Measurements from ENCODE around the gene RTEL1.

Gene RTEL1

GRCh38 chr20:63740627-63741353 is 82.7 kb downstream of the RTEL1 start (continued):
- TF ChIP-seq, protein P1, sequence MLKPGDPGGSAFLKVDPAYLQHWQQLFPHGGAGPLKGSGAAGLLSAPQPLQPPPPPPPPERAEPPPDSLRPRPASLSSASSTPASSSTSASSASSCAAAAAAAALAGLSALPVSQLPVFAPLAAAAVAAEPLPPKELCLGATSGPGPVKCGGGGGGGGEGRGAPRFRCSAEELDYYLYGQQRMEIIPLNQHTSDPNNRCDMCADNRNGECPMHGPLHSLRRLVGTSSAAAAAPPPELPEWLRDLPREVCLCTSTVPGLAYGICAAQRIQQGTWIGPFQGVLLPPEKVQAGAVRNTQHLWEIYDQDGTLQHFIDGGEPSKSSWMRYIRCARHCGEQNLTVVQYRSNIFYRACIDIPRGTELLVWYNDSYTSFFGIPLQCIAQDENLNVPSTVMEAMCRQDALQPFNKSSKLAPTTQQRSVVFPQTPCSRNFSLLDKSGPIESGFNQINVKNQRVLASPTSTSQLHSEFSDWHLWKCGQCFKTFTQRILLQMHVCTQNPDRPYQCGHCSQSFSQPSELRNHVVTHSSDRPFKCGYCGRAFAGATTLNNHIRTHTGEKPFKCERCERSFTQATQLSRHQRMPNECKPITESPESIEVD (tag by site-specific recombination; IDR thresholded peaks at IDR 0.05), result no peak
- no peak for TF ChIP-seq ZNF555 (tag by site-specific recombination; conservative IDR thresholded peaks at IDR 0.05)
- TF ChIP-seq ZNF621 (tag by site-specific recombination; IDR thresholded peaks at IDR 0.05), result no peak
- TF ChIP-seq ZSCAN16 (tag by site-specific recombination; IDR thresholded peaks at IDR 0.05), result no peak
- TF ChIP-seq, protein P2, sequence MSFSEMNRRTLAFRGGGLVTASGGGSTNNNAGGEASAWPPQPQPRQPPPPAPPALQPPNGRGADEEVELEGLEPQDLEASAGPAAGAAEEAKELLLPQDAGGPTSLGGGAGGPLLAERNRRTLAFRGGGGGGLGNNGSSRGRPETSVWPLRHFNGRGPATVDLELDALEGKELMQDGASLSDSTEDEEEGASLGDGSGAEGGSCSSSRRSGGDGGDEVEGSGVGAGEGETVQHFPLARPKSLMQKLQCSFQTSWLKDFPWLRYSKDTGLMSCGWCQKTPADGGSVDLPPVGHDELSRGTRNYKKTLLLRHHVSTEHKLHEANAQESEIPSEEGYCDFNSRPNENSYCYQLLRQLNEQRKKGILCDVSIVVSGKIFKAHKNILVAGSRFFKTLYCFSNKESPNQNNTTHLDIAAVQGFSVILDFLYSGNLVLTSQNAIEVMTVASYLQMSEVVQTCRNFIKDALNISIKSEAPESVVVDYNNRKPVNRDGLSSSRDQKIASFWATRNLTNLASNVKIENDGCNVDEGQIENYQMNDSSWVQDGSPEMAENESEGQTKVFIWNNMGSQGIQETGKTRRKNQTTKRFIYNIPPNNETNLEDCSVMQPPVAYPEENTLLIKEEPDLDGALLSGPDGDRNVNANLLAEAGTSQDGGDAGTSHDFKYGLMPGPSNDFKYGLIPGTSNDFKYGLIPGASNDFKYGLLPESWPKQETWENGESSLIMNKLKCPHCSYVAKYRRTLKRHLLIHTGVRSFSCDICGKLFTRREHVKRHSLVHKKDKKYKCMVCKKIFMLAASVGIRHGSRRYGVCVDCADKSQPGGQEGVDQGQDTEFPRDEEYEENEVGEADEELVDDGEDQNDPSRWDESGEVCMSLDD (tag by site-specific recombination; IDR thresholded peaks at IDR 0.05), result peak; percentile 83
- TF ChIP-seq ZNF169 (tag by site-specific recombination; IDR thresholded peaks at IDR 0.05), result no peak
- TF ChIP-seq ZBTB48 (tag by site-specific recombination; IDR thresholded peaks at IDR 0.05), result 0 out of 2 replicates have a peak, but pooled peaks have one; percentile 15
- no peak for TF ChIP-seq ZNF214 (tag by site-specific recombination; IDR thresholded peaks at IDR 0.05; ENCODE audit: borderline replicate concordance)
- no peak; the same call in 1 of the 2 replicates for TF ChIP-seq ZNF394 (tag by site-specific recombination; IDR thresholded peaks at IDR 0.05; ENCODE audit: borderline replicate concordance)
- TF ChIP-seq ZNF133 (tag by site-specific recombination; IDR thresholded peaks at IDR 0.05), result no peak
- no peak for TF ChIP-seq ZNF529 (tag by site-specific recombination; IDR thresholded peaks at IDR 0.05; ENCODE audit: insufficient replicate concordance)
- no peak for TF ChIP-seq ZSCAN5A (tag by site-specific recombination; IDR thresholded peaks at IDR 0.05)
- TF ChIP-seq, protein P3, sequence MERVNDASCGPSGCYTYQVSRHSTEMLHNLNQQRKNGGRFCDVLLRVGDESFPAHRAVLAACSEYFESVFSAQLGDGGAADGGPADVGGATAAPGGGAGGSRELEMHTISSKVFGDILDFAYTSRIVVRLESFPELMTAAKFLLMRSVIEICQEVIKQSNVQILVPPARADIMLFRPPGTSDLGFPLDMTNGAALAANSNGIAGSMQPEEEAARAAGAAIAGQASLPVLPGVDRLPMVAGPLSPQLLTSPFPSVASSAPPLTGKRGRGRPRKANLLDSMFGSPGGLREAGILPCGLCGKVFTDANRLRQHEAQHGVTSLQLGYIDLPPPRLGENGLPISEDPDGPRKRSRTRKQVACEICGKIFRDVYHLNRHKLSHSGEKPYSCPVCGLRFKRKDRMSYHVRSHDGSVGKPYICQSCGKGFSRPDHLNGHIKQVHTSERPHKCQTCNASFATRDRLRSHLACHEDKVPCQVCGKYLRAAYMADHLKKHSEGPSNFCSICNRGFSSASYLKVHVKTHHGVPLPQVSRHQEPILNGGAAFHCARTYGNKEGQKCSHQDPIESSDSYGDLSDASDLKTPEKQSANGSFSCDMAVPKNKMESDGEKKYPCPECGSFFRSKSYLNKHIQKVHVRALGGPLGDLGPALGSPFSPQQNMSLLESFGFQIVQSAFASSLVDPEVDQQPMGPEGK (tag by site-specific recombination; IDR thresholded peaks at IDR 0.05), result peak; percentile 83
- no peak for TF ChIP-seq ZNF654 (tag by site-specific recombination; IDR thresholded peaks at IDR 0.05; ENCODE audit: low read depth)
- TF ChIP-seq, protein P4, sequence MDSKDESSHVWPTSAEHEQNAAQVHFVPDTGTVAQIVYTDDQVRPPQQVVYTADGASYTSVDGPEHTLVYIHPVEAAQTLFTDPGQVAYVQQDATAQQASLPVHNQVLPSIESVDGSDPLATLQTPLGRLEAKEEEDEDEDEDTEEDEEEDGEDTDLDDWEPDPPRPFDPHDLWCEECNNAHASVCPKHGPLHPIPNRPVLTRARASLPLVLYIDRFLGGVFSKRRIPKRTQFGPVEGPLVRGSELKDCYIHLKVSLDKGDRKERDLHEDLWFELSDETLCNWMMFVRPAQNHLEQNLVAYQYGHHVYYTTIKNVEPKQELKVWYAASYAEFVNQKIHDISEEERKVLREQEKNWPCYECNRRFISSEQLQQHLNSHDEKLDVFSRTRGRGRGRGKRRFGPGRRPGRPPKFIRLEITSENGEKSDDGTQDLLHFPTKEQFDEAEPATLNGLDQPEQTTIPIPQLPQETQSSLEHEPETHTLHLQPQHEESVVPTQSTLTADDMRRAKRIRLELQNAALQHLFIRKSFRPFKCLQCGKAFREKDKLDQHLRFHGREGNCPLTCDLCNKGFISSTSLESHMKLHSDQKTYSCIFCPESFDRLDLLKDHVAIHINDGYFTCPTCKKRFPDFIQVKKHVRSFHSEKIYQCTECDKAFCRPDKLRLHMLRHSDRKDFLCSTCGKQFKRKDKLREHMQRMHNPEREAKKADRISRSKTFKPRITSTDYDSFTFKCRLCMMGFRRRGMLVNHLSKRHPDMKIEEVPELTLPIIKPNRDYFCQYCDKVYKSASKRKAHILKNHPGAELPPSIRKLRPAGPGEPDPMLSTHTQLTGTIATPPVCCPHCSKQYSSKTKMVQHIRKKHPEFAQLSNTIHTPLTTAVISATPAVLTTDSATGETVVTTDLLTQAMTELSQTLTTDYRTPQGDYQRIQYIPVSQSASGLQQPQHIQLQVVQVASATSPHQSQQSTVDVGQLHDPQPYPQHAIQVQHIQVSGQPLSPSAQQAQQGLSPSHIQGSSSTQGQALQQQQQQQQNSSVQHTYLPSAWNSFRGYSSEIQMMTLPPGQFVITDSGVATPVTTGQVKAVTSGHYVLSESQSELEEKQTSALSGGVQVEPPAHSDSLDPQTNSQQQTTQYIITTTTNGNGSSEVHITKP (tag by site-specific recombination; IDR thresholded peaks at IDR 0.05), result peak; percentile 40
- TF ChIP-seq ZNF571 (tag by site-specific recombination; IDR thresholded peaks at IDR 0.05), result no peak
- no peak for TF ChIP-seq ZNF639 (tag by site-specific recombination; IDR thresholded peaks at IDR 0.05)
- TF ChIP-seq KLF7 (tag by site-specific recombination; IDR thresholded peaks at IDR 0.05; ENCODE audit: borderline replicate concordance), result no peak
- no peak for TF ChIP-seq ZNF121 (tag by site-specific recombination; IDR thresholded peaks at IDR 0.05)
- TF ChIP-seq ZNF223 (tag by site-specific recombination; IDR thresholded peaks at IDR 0.05), result no peak
- TF ChIP-seq ZNF548 (tag by site-specific recombination; IDR thresholded peaks at IDR 0.05), result no peak
- no peak for TF ChIP-seq ELK4 (IDR thresholded peaks at IDR 0.05; ENCODE audit: borderline replicate concordance, low read depth, low read length)
- TF ChIP-seq, protein P5, sequence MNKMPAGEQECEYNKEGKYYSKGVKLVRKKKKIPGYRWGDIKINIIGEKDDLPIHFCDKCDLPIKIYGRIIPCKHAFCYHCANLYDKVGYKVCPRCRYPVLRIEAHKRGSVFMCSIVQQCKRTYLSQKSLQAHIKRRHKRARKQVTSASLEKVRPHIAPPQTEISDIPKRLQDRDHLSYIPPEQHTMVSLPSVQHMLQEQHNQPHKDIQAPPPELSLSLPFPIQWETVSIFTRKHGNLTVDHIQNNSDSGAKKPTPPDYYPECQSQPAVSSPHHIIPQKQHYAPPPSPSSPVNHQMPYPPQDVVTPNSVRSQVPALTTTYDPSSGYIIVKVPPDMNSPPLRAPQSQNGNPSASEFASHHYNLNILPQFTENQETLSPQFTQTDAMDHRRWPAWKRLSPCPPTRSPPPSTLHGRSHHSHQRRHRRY (tag by site-specific recombination; IDR thresholded peaks at IDR 0.05), result no peak

Measured in HEK293 (cell line).